ENCODE measurements around the gene ALPI.

The ALPI gene

DNA sequence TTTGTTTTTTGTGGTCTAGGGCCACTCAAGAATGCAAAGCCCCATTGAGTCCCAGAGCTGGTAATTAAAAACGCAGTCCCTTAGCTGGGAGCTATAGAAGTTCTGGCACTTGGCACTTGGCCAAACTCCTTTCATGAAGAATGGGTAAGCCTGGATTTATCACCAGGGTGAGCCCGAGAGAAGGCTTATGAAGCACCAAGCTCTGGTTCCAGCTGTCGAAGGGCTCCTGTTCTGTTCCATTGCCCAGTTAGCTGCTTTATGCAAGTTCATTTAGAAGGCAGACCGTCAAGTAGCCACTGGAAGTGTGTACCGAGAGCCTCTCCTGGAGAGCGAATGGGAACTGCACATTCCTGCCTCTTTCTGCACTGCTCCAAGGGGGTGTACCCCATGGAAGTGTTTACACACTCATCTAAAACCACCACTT lies 17.5 kb downstream of the ALPI start (continued):
- no peak for TF ChIP-seq WT1 (tag by site-specific recombination; IDR thresholded peaks at IDR 0.05)
- TF ChIP-seq SP3 (tag by site-specific recombination; IDR thresholded peaks at IDR 0.05) = no peak
- no peak for TF ChIP-seq ZNF585B (tag by site-specific recombination; IDR thresholded peaks at IDR 0.05)
- no peak for TF ChIP-seq ZSCAN16 (tag by site-specific recombination; IDR thresholded peaks at IDR 0.05)
- TF ChIP-seq, protein P1, sequence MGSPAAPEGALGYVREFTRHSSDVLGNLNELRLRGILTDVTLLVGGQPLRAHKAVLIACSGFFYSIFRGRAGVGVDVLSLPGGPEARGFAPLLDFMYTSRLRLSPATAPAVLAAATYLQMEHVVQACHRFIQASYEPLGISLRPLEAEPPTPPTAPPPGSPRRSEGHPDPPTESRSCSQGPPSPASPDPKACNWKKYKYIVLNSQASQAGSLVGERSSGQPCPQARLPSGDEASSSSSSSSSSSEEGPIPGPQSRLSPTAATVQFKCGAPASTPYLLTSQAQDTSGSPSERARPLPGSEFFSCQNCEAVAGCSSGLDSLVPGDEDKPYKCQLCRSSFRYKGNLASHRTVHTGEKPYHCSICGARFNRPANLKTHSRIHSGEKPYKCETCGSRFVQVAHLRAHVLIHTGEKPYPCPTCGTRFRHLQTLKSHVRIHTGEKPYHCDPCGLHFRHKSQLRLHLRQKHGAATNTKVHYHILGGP (tag by site-specific recombination; IDR thresholded peaks at IDR 0.05) = peak; percentile 57
- no peak for TF ChIP-seq ZNF501 (tag by site-specific recombination; IDR thresholded peaks at IDR 0.05)
- no peak for TF ChIP-seq SCRT2 (tag by site-specific recombination; IDR thresholded peaks at IDR 0.05)
- TF ChIP-seq ZNF776 (tag by site-specific recombination; IDR thresholded peaks at IDR 0.05; ENCODE audit: borderline replicate concordance) = peak; percentile 91; the same call in 1 of the 2 replicates
- peak; percentile 94 for TF ChIP-seq GLIS1 (tag by site-specific recombination; IDR thresholded peaks at IDR 0.05)
- TF ChIP-seq, protein P2, sequence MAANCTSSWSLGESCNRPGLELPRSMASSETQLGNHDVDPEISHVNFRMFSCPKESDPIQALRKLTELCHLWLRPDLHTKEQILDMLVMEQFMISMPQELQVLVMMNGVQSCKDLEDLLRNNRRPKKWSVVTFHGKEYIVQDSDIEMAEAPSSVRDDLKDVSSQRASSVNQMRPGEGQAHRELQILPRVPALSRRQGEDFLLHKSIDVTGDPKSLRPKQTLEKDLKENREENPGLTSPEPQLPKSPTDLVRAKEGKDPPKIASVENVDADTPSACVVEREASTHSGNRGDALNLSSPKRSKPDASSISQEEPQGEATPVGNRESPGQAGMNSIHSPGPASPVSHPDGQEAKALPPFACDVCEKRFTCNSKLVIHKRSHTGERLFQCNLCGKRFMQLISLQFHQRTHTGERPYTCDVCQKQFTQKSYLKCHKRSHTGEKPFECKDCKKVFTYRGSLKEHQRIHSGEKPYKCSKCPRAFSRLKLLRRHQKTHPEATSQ (tag by site-specific recombination; IDR thresholded peaks at IDR 0.05) = no peak
- no peak for TF ChIP-seq ZFP3 (tag by site-specific recombination; IDR thresholded peaks at IDR 0.05; ENCODE audit: low read depth)
- peak; percentile 92 for TF ChIP-seq ZBTB8A (tag by site-specific recombination; IDR thresholded peaks at IDR 0.05)
- TF ChIP-seq ZNF37A (tag by site-specific recombination; IDR thresholded peaks at IDR 0.05) = peak; percentile 84
- no peak for TF ChIP-seq ZNF324 (tag by site-specific recombination; IDR thresholded peaks at IDR 0.05)
- TF ChIP-seq, protein P3, sequence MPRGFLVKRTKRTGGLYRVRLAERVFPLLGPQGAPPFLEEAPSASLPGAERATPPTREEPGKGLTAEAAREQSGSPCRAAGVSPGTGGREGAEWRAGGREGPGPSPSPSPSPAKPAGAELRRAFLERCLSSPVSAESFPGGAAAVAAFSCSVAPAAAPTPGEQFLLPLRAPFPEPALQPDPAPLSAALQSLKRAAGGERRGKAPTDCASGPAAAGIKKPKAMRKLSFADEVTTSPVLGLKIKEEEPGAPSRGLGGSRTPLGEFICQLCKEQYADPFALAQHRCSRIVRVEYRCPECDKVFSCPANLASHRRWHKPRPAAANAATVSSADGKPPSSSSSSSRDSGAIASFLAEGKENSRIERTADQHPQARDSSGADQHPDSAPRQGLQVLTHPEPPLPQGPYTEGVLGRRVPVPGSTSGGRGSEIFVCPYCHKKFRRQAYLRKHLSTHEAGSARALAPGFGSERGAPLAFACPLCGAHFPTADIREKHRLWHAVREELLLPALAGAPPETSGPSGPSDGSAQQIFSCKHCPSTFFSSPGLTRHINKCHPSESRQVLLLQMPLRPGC (tag by site-specific recombination; IDR thresholded peaks at IDR 0.05) = no peak
- peak; percentile 93 for TF ChIP-seq ZNF544 (tag by site-specific recombination; IDR thresholded peaks at IDR 0.05)
- no peak for TF ChIP-seq ZNF530 (tag by site-specific recombination; IDR thresholded peaks at IDR 0.05; ENCODE audit: low read depth)
- TF ChIP-seq ZNF214 (tag by site-specific recombination; IDR thresholded peaks at IDR 0.05; ENCODE audit: borderline replicate concordance) = peak; percentile 74; the same call in 1 of the 2 replicates
- TF ChIP-seq ZNF133 (tag by site-specific recombination; IDR thresholded peaks at IDR 0.05) = no peak
- TF ChIP-seq, protein P4, sequence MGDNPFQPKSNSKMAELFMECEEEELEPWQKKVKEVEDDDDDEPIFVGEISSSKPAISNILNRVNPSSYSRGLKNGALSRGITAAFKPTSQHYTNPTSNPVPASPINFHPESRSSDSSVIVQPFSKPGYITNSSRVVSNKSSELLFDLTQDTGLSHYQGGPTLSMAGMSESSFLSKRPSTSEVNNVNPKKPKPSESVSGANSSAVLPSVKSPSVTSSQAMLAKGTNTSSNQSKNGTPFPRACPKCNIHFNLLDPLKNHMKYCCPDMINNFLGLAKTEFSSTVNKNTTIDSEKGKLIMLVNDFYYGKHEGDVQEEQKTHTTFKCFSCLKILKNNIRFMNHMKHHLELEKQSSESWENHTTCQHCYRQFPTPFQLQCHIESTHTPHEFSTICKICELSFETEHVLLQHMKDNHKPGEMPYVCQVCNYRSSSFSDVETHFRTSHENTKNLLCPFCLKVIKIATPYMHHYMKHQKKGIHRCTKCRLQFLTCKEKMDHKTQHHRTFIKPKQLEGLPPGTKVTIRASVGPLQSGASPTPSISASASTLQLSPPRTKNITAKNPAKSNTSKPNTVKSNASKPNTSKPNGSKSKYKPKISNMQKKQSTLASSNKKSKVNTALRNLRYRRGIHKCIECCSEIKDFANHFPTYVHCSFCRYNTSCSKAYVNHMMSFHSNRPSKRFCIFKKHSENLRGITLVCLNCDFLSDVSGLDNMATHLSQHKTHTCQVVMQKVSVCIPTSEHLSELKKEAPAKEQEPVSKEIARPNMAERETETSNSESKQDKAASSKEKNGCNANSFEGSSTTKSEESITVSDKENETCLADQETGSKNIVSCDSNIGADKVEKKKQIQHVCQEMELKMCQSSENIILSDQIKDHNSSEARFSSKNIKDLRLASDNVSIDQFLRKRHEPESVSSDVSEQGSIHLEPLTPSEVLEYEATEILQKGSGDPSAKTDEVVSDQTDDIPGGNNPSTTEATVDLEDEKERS (tag by site-specific recombination; IDR thresholded peaks at IDR 0.05) = no peak
- peak; percentile 53 for TF ChIP-seq SP7 (tag by site-specific recombination; IDR thresholded peaks at IDR 0.05)
- TF ChIP-seq OSR2 (tag by site-specific recombination; IDR thresholded peaks at IDR 0.05) = peak; percentile 47
- peak; percentile 51; the same call in 1 of the 2 replicates for TF ChIP-seq ZNF596 (tag by site-specific recombination; IDR thresholded peaks at IDR 0.05)
- TF ChIP-seq ZNF184 (tag by site-specific recombination; IDR thresholded peaks at IDR 0.05) = peak; percentile 92
- no peak for TF ChIP-seq ZNF146 (tag by site-specific recombination; IDR thresholded peaks at IDR 0.05)
- TF ChIP-seq, protein P5, sequence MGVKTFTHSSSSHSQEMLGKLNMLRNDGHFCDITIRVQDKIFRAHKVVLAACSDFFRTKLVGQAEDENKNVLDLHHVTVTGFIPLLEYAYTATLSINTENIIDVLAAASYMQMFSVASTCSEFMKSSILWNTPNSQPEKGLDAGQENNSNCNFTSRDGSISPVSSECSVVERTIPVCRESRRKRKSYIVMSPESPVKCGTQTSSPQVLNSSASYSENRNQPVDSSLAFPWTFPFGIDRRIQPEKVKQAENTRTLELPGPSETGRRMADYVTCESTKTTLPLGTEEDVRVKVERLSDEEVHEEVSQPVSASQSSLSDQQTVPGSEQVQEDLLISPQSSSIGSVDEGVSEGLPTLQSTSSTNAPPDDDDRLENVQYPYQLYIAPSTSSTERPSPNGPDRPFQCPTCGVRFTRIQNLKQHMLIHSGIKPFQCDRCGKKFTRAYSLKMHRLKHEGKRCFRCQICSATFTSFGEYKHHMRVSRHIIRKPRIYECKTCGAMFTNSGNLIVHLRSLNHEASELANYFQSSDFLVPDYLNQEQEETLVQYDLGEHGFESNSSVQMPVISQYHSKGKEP (tag by site-specific recombination; IDR thresholded peaks at IDR 0.05) = peak; percentile 90
- TF ChIP-seq ZNF549 (tag by site-specific recombination; IDR thresholded peaks at IDR 0.05) = peak; percentile 68; the same call in 1 of the 2 replicates
- TF ChIP-seq GLI4 (tag by site-specific recombination; IDR thresholded peaks at IDR 0.05) = no peak
- no peak for TF ChIP-seq ZNF157 (tag by site-specific recombination; IDR thresholded peaks at IDR 0.05)
- TF ChIP-seq GFI1B (tag by site-specific recombination; IDR thresholded peaks at IDR 0.05) = no peak
- no peak for TF ChIP-seq ZFP41 (tag by site-specific recombination; IDR thresholded peaks at IDR 0.05; ENCODE audit: borderline replicate concordance)
- TF ChIP-seq ZBTB17 (tag by site-specific recombination; IDR thresholded peaks at IDR 0.05) = 0 out of 2 replicates have a peak, but pooled peaks have one; percentile 14
- TF ChIP-seq SCRT1 (tag by site-specific recombination; IDR thresholded peaks at IDR 0.05; ENCODE audit: borderline replicate concordance) = no peak
- no peak for TF ChIP-seq ZNF433 (tag by site-specific recombination; IDR thresholded peaks at IDR 0.05; ENCODE audit: low read depth)
- TF ChIP-seq ZNF24 (tag by site-specific recombination; IDR thresholded peaks at IDR 0.05) = no peak
